ENCODE measurements around the gene ZNF441.

DNA sequence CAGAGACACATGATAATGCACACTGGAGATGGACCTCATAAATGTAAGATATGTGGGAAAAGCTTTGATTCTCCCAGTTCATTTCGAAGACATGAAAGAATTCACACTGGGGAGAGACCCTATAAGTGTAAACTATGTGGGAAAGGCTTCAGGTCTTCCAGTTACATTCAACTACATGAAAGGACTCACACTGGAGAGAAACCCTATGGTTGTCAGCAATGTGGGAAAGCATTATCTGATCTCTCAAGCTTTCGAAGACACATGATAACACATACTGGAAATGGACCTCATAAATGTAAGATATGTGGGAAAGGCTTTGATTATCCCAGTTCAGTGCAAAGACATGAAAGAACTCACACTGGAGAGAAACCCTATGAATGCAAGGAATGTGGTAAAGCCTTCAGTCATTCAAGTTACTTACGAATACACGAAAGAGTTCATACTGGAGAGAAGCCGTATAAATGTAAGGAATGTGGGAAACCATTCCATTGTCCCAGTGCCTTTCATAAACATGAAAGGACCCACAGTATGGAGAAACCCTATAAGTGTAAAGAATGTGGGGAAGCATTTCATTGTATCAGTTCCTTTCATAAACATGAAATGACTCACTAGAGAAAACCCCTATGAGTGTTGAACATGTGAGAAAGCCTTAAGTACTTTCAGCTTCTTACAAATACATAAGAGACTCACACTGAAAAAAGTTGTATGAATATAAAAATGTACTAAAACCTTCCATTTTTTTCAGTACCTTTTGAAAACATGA lies 14.7 kb downstream of the ZNF441 start:
- TF ChIP-seq, protein P1, sequence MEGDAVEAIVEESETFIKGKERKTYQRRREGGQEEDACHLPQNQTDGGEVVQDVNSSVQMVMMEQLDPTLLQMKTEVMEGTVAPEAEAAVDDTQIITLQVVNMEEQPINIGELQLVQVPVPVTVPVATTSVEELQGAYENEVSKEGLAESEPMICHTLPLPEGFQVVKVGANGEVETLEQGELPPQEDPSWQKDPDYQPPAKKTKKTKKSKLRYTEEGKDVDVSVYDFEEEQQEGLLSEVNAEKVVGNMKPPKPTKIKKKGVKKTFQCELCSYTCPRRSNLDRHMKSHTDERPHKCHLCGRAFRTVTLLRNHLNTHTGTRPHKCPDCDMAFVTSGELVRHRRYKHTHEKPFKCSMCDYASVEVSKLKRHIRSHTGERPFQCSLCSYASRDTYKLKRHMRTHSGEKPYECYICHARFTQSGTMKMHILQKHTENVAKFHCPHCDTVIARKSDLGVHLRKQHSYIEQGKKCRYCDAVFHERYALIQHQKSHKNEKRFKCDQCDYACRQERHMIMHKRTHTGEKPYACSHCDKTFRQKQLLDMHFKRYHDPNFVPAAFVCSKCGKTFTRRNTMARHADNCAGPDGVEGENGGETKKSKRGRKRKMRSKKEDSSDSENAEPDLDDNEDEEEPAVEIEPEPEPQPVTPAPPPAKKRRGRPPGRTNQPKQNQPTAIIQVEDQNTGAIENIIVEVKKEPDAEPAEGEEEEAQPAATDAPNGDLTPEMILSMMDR (IDR thresholded peaks at IDR 0.05; ENCODE audit: low read depth, low read length) = no peak
- TF ChIP-seq EZH2phosphoT487 (IDR thresholded peaks at IDR 0.05; ENCODE audit: low read depth) = no peak
